ENCODE data around the gene RNU5D-1. TPM values are rescaled to one million over a fixed set of nuclear protein-coding genes. Genes with fewer than 3 reads are reported as not detected.
"Not testable (repeated sequence)": the region's sequence is repeated elsewhere in the genome, so short reads cannot be mapped to it uniquely, and the experiment has no call there.

Gene RNU5D-1
- not detected for total RNA-seq

- Mint-ChIP-seq H3K27ac (peak within 1 kb of the TSS; percentile 98 to 100), H3K9me3 (no peaks in the 10 kb centered on the region), H3K36me3 (no peaks in the 10 kb centered on the region)
- ATAC-seq (peak; percentile 84), DNase-seq (ENCODE audit: low spot score in 2 of 2) (peak; percentile 89 to 95)
These were observed at the start of gene RNU5D-1 for GRCh38 chr1:44730741-44731512. Gene RNU5D-1 (minus strand): TSS chr1:44731170.

GRCh38 chr1:44780583-44781121 lies 49.7 kb upstream of the RNU5D-1 start:
- ATAC-seq (no peak), DNase-seq (ENCODE audit: low spot score in 2 of 2) (no peak)
- peak overlapping the region; percentile 35 to 65 for H3K27ac Mint-ChIP-seq
- H3K9me3 Mint-ChIP-seq, result no peaks in the 10 kb centered on the region
- peaks cover 41 to 59% of the 10 kb centered on the region in 2 donors for H3K36me3 Mint-ChIP-seq

- DNase-seq (ENCODE audit: low spot score in 2 of 2) (no peak), ATAC-seq (no peak)
- no peaks in the 10 kb centered on the region for H3K9me3 Mint-ChIP-seq
- peaks cover 49 to 70% of the 10 kb centered on the region in 2 donors for H3K36me3 Mint-ChIP-seq
- H3K27ac Mint-ChIP-seq, result peak overlapping the region; percentile 19 to 60
These were observed 48.0 kb upstream of the RNU5D-1 start for GRCh38 chr1:44778705-44779576.

GRCh38 chr1:44777969-44778635 lies 47.1 kb upstream of the RNU5D-1 start:
- ATAC-seq (no peak), DNase-seq (ENCODE audit: low spot score in 2 of 2) (no peak)
- no peaks in the 10 kb centered on the region for H3K9me3 Mint-ChIP-seq
- H3K36me3 Mint-ChIP-seq, result peaks cover 49 to 73% of the 10 kb centered on the region in 2 donors
- H3K27ac Mint-ChIP-seq, result peak overlapping the region; percentile 93 to 97

- H3K9me3 Mint-ChIP-seq, result no peaks in the 10 kb centered on the region
- DNase-seq (ENCODE audit: low spot score in 2 of 2) (no peak), ATAC-seq (no peak)
- peak overlapping the region; percentile 93 to 97 for H3K27ac Mint-ChIP-seq
- H3K36me3 Mint-ChIP-seq, result peaks cover 49 to 73% of the 10 kb centered on the region in 2 donors
These were observed 46.6 kb upstream of the RNU5D-1 start for GRCh38 chr1:44777547-44777946.

GRCh38 chr1:44776730-44777068 lies 45.7 kb upstream of the RNU5D-1 start:
- DNase-seq (ENCODE audit: low spot score in 2 of 2), result no peak
- H3K36me3 Mint-ChIP-seq, result peaks cover 49 to 72% of the 10 kb centered on the region in 2 donors
- peak overlapping the region; percentile 93 to 97 for H3K27ac Mint-ChIP-seq
- no peak for ATAC-seq
- no peaks in the 10 kb centered on the region for H3K9me3 Mint-ChIP-seq

- peak in 1 of 2 donors; percentile 66 for DNase-seq (ENCODE audit: low spot score in 2 of 2)
- Mint-ChIP-seq H3K36me3 (peaks cover 49 to 66% of the 10 kb centered on the region in 2 donors), H3K9me3 (no peaks in the 10 kb centered on the region), H3K27ac (peak overlapping the region; percentile 93 to 97)
- peak; percentile 7 to 38 for ATAC-seq
These were observed 45.2 kb upstream of the RNU5D-1 start for GRCh38 chr1:44775930-44776729.

GRCh38 chr1:44775078-44775929 lies 44.3 kb upstream of the RNU5D-1 start, which contains the start of gene RPS8:
Gene RPS8 (plus strand): TSS chr1:44775540. CDS start chr1:44775597, 57 bp downstream.
- peak within 1 kb of the TSS; percentile 93 to 97 for H3K27ac Mint-ChIP-seq
- peaks cover 47 to 58% of the 10 kb centered on the region in 2 donors for H3K36me3 Mint-ChIP-seq
- peak; percentile 83 to 88 for ATAC-seq
- H3K9me3 Mint-ChIP-seq, result no peaks in the 10 kb centered on the region
- DNase-seq (ENCODE audit: low spot score in 2 of 2), result peak; percentile 84 to 90

GRCh38 chr1:44766421-44766820 lies 35.5 kb upstream of the RNU5D-1 start:
- H3K27ac Mint-ChIP-seq, result peak overlapping the region in 1 of 2 donors; percentile 22
- H3K9me3 Mint-ChIP-seq; ATAC-seq; DNase-seq (ENCODE audit: low spot score in 2 of 2): not testable (repeated sequence)
- H3K36me3 Mint-ChIP-seq, result peaks cover 8 to 19% of the 10 kb centered on the region in 2 donors

GRCh38 chr1:44760876-44761275 lies 29.9 kb upstream of the RNU5D-1 start:
- no peak for DNase-seq (ENCODE audit: low spot score in 2 of 2)
- ATAC-seq, result no peak
- Mint-ChIP-seq H3K9me3 (no peaks in the 10 kb centered on the region), H3K36me3 (peaks cover 34 to 42% of the 10 kb centered on the region in 2 donors), H3K27ac (peak overlapping the region; percentile 36 to 43)

GRCh38 chr1:44759077-44759476 lies 28.1 kb upstream of the RNU5D-1 start:
- no peak overlapping the region for H3K27ac Mint-ChIP-seq
- H3K36me3 Mint-ChIP-seq, result peaks cover 39 to 47% of the 10 kb centered on the region in 2 donors
- ATAC-seq (no peak), DNase-seq (ENCODE audit: low spot score in 2 of 2) (no peak)
- no peaks in the 10 kb centered on the region for H3K9me3 Mint-ChIP-seq

- Mint-ChIP-seq H3K9me3 (no peaks in the 10 kb centered on the region), H3K27ac (no peak overlapping the region), H3K36me3 (peaks cover 37 to 47% of the 10 kb centered on the region in 2 donors)
- DNase-seq (ENCODE audit: low spot score in 2 of 2), result no peak
- peak in 1 of 2 donors; percentile 9 for ATAC-seq
These were observed 26.4 kb upstream of the RNU5D-1 start for GRCh38 chr1:44757420-44757819.

GRCh38 chr1:44747878-44748277 lies 16.9 kb upstream of the RNU5D-1 start:
- ATAC-seq, result no peak
- Mint-ChIP-seq H3K9me3 (no peaks in the 10 kb centered on the region), H3K36me3 (peaks cover 24 to 41% of the 10 kb centered on the region in 2 donors)

GRCh38 chr1:44743211-44743610 lies 12.2 kb upstream of the RNU5D-1 start:
- Mint-ChIP-seq H3K9me3 (no peaks in the 10 kb centered on the region), H3K36me3 (peaks cover 36 to 51% of the 10 kb centered on the region in 2 donors), H3K27ac (peak overlapping the region in 1 of 2 donors; percentile 47)
- ATAC-seq, result no peak
- no peak for DNase-seq (ENCODE audit: low spot score in 2 of 2)

More at GRCh38 chr1:44747878-44748277, 16.9 kb upstream of the RNU5D-1 start:
- no peak for DNase-seq (ENCODE audit: low spot score in 2 of 2)
- H3K27ac Mint-ChIP-seq, result no peak overlapping the region

- ATAC-seq, result no peak
These were observed 9.2 kb upstream of the RNU5D-1 start for GRCh38 chr1:44740179-44740617.

More at GRCh38 chr1:44740179-44740617, 9.2 kb upstream of the RNU5D-1 start:
- no peak for DNase-seq (ENCODE audit: low spot score in 2 of 2)
- H3K27ac Mint-ChIP-seq, result peak overlapping the region; percentile 91 to 97
- H3K9me3 Mint-ChIP-seq, result no peaks in the 10 kb centered on the region
- peaks cover 26 to 42% of the 10 kb centered on the region in 2 donors for H3K36me3 Mint-ChIP-seq

All from activated naive CD4-positive, alpha-beta T cell treated with anti-CD3 and anti-CD28 coated beads, Interleukin-2, amount 50 U/mL, for 72 hours (primary cell).